ENCODE results near the gene EPB41L1.

- no peak for TF ChIP-seq POLR2A (IDR thresholded peaks at IDR 0.05)
- TF ChIP-seq, protein P1, sequence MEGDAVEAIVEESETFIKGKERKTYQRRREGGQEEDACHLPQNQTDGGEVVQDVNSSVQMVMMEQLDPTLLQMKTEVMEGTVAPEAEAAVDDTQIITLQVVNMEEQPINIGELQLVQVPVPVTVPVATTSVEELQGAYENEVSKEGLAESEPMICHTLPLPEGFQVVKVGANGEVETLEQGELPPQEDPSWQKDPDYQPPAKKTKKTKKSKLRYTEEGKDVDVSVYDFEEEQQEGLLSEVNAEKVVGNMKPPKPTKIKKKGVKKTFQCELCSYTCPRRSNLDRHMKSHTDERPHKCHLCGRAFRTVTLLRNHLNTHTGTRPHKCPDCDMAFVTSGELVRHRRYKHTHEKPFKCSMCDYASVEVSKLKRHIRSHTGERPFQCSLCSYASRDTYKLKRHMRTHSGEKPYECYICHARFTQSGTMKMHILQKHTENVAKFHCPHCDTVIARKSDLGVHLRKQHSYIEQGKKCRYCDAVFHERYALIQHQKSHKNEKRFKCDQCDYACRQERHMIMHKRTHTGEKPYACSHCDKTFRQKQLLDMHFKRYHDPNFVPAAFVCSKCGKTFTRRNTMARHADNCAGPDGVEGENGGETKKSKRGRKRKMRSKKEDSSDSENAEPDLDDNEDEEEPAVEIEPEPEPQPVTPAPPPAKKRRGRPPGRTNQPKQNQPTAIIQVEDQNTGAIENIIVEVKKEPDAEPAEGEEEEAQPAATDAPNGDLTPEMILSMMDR (IDR thresholded peaks at IDR 0.05) = no peak
Measured at GRCh38 chr20:36252511-36252910, 98.0 kb downstream of the EPB41L1 start.

Data from heart left ventricle (tissue), 13 donors.